Ishikawa (cell line): ENCODE data around the gene MOV10.

Experiments used
- CEBPB ChIP-seq: IDR thresholded peaks from 2 replicates; pipeline ENCODE4 v1.6.1; 2012
- CREB1 ChIP-seq: IDR thresholded peaks from 2 replicates; pipeline ENCODE4 v1.6.1; 2012; ENCODE audit warnings: low read depth
- EGR1 ChIP-seq: IDR thresholded peaks from 2 replicates; pipeline ENCODE4 v1.6.1; 2012
- EP300 ChIP-seq: IDR thresholded peaks from 2 replicates; pipeline ENCODE4 v1.6.1; 2012; ENCODE audit warnings: borderline replicate concordance
- MAX ChIP-seq: IDR thresholded peaks from 2 replicates; pipeline ENCODE4 v1.6.1; 2012
- NFIC ChIP-seq: IDR thresholded peaks from 2 replicates; pipeline ENCODE4 v1.6.1; 2012
- RAD21 ChIP-seq: IDR thresholded peaks from 2 replicates; pipeline ENCODE4 v1.6.1; 2012; ENCODE audit warnings: low read depth
- REST ChIP-seq: IDR thresholded peaks from 2 replicates; pipeline ENCODE4 v1.6.1; 2012; ENCODE audit warnings: low read depth, mild to moderate bottlenecking
- TAF1 ChIP-seq: IDR thresholded peaks from 2 replicates; pipeline ENCODE4 v1.6.1; 2012; ENCODE audit warnings: low read depth, mild to moderate bottlenecking
- TEAD4 ChIP-seq: IDR thresholded peaks from 2 replicates; pipeline ENCODE4 v1.6.1; 2012
- YY1 ChIP-seq: IDR thresholded peaks from 2 replicates; pipeline ENCODE4 v1.6.1; 2012; ENCODE audit warnings: low read depth
- ZBTB7A ChIP-seq: IDR thresholded peaks from 2 replicates; pipeline ENCODE4 v1.6.1; 2012; ENCODE audit warnings: low read depth

- TF ChIP-seq RAD21: no peak
- TF ChIP-seq YY1: no peak
- TF ChIP-seq CEBPB: no peak
- no peak for TF ChIP-seq REST
- no peak for TF ChIP-seq MAX
- TF ChIP-seq EP300: no peak
- no peak for TF ChIP-seq TEAD4
- TF ChIP-seq NFIC: no peak
- no peak for TF ChIP-seq ZBTB7A
- TF ChIP-seq CREB1: no peak
- no peak for TF ChIP-seq EGR1
- no peak for TF ChIP-seq TAF1
These were observed 11.5 kb downstream of the MOV10 start for GRCh38 chr1:112685913-112686312.
